GM21515 (cell line): ENCODE data around the gene GPR39.

Source experiments
- ATAC-seq: cut with Tn5 transposase; IDR thresholded peaks from one replicate; pipeline ENCODE4 v1.9.1; 2021; ENCODE audit not compliant: unreplicated experiment

Gene GPR39

DNA sequence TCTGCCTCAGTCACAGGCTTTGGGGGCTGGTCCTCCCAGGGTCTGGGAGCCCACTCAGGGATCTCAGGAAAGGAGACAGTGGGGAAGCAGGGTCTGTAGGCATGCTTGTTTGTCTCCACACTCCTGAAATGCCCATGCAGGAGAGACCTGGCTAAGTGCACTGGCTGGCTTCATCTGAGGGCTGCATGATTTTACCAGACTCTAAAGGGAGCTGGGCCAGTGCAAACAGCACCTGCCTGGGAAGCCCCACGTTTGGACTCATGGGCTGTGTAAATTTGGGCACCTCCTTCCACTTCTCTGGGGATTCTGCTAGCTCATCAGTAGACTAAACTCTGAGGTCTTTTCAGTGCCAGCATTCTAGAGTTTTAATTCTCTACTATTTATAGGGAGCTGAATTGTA lies 219.7 kb downstream of the GPR39 start:
- no peak for ATAC-seq

DNA sequence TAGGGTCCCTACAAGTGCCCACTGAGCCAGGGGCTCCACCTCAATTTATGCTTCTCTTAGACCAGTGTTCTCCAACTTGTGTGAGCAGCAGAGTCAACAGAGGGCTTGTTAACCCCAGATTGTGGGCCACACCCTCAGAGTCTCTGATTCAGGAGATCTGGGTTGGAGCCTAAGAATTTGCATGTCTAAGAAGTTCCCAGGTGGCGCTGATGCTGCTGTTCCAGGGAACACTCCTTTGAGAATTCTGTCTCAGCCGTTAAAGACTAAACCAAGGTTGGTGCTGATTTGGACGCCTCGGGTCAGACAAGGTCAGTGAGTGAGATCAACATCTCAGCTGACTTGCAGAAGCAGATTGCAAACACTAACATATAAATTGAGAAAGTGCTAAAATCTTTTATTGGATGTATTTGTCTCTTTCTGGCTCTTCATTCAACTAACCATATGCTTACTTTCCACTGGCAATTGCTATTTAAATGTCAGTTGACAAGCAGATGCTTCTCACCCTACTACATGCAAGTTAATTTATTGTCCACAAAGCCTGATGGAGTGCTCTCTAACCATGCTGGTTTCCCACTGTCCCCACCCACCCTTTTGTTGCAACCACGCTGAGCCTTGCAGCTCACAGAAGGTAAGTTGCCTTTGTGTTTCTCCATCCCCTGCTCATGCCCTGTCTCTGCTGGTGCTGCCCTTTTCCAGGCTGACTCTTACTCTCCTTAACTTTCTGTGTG lies 221.9 kb downstream of the GPR39 start:
- ATAC-seq: no peak

- ATAC-seq: no peak
Measured at GRCh38 chr2:132640116-132640515, 223.5 kb downstream of the GPR39 start.

GRCh38 chr2:132641819-132642218 lies 225.2 kb downstream of the GPR39 start:
- no peak for ATAC-seq

DNA sequence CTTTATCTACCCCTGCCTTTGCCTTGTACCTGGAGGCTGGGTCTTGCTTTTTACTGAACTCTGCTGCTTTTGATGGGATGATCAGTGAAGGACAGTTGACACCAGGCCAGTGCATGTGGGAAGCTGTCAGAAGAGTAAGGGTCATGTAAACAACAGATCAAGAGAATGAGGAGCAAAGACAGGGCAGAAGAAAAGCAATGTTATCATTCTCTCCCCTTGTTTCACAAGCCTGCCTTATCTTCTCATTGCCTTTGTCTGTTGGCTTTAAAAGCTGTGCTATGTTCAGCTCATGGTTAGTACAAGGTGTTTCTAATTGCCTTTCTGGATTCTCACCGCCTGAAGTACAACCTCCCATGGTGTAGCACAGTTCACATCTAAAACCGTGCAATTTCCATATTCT lies 225.8 kb downstream of the GPR39 start:
- ATAC-seq: no peak

DNA sequence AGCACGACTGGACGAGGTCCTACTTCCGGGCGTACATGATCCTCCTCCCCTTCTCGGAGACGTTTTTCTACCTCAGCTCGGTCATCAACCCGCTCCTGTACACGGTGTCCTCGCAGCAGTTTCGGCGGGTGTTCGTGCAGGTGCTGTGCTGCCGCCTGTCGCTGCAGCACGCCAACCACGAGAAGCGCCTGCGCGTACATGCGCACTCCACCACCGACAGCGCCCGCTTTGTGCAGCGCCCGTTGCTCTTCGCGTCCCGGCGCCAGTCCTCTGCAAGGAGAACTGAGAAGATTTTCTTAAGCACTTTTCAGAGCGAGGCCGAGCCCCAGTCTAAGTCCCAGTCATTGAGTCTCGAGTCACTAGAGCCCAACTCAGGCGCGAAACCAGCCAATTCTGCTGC lies 228.6 kb downstream of the GPR39 start:
- no peak for ATAC-seq

DNA sequence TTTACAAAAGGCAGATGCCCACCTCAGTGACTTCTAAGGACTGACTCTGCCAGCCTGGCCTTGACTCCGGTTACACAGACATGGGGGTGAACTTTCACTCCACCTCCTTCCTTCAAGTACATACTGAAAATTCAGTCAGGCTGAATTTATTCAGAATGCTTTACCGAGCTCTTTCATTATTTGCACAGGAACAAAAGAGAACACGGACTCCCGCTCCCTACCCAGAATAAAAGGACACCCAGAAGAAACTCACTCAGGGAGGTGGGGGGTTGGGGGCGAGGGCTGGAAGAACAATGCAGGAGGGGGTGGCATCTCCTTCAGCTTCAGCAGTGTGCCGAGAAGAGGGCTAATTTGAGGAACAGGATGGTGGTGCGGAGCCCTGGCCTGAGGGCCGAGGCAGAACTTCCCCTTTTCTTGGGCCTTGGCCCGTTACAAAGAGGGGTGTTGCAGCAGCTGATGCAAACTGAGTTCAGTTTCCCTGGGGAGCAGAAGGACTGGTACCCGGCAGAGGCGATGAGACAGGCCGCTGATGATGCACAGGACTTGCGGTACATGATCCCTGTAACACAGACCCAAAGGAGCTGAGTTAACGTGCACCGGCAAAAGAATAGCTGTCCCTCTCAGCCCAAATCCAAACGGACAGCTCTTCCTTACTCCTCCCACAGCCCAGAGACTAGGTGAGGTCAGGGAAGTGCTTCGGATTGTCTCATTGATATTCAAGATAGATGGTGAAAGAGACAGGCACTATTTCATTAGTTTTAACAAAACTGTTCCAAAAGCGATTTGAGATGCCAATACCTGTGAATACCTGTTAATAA lies 229.3 kb downstream of the GPR39 start:
- no peak for ATAC-seq

DNA sequence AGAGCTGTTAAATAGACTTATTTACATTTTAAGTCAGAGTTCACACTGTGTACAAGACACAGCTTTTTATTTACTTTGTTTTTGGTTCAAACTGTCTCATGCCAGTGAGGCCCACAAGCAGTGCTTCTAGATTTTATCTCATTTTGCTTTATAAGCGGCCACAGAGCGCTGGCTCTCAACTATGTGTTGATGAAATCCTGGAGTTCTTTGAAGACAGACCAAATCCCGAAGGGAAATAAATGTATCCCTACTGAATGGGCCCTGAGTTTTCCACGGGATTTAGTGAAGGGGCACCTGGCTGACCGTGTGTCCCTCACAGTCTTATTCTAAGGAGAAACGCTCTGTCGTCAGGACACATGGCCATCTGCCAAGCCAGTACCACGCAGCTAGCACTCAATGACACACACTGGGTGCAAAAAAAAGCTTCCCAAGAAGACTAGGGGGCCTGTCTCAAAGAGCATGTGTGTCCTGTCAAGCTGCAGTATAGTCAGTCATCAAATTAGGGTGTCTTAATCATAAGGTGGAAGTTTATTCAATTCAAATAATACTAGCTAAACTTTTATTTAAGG lies 230.0 kb downstream of the GPR39 start:
- no peak for ATAC-seq

GRCh38 chr2:132651115-132652045 lies 234.8 kb downstream of the GPR39 start:
- no peak for ATAC-seq

- ATAC-seq: no peak
Measured at GRCh38 chr2:132652474-132652873, 235.9 kb downstream of the GPR39 start.

- ATAC-seq: no peak
Measured at GRCh38 chr2:132654335-132654734, 237.7 kb downstream of the GPR39 start.

- no peak for ATAC-seq
Measured at GRCh38 chr2:132654968-132655367, 238.4 kb downstream of the GPR39 start.

DNA sequence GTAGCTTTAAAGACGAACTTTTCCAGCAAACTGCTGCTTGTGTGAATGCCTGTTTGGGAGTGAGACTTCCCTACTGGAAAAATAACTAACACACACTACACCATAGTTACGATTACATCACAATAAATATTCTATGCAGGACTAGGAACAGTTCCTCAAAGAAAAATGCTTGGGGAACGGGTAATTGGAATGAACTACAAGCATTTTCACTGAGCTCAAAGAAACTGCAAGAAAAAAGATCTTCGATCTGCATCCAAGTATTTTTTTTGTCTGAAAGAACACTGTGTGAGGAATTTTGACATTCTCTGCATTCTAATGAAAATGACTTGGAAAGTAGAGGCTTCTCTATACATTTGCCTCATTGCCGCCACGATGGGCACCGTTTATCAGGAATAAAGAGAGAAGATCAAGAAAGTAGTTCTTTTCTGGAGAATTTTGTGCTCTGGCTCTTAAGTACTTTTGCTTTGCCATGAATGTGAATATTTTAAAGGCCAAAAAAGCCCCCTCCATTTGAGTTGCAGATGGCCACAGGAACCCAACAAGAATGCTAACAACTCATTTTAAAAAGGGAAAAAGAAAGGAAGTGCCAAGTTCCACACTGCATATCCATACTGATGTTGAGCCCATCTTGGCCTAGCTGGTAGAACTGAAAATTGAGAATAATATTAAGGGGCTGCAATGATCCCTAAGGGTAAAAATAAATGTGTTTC lies 239.8 kb downstream of the GPR39 start:
- no peak for ATAC-seq

DNA sequence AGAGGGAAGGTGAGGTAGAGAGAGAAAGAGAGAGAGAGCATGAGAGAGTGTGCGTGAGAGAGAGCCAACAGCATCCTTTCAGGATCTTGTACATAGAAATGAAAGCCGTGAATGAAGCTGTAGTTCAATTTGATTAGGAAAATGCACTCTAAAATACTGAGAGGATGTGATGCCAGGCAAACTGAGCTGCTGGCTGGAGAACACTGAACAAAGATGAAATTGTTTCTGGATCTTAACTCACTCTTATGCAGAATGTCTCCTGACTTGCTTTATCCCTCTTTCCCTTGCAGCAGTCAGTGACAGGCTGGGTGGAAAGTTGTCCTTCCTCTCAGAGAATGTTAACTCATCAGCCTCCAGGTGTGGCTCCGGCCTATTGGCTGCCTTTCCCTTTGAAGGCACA lies 242.7 kb downstream of the GPR39 start:
- ATAC-seq: no peak

GRCh38 chr2:132662732-132663131 lies 246.1 kb downstream of the GPR39 start:
- no peak for ATAC-seq

GRCh38 chr2:132664096-132664495 lies 247.5 kb downstream of the GPR39 start:
- ATAC-seq: no peak

GRCh38 chr2:132665401-132666140 lies 249.0 kb downstream of the GPR39 start:
- ATAC-seq: no peak

DNA sequence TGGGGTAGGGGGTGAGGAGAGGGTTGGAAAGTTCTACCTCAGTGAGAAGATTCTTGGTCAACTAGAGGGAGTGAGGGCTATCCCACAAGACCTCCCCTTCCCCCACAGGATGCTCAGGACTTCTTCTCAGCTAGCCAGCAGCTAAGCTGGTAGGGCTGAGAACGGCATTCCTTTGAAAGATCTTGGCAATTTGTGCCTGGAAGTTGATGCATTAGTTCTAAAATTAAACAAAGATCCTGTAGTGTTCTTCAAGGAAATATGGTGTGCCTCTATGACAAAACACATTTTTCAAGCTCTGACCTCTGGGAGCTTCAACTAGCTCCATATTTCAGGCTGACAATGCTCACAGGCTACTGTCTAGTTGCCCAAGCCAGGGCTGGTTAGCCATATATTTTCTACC lies 251.1 kb downstream of the GPR39 start:
- no peak for ATAC-seq

DNA sequence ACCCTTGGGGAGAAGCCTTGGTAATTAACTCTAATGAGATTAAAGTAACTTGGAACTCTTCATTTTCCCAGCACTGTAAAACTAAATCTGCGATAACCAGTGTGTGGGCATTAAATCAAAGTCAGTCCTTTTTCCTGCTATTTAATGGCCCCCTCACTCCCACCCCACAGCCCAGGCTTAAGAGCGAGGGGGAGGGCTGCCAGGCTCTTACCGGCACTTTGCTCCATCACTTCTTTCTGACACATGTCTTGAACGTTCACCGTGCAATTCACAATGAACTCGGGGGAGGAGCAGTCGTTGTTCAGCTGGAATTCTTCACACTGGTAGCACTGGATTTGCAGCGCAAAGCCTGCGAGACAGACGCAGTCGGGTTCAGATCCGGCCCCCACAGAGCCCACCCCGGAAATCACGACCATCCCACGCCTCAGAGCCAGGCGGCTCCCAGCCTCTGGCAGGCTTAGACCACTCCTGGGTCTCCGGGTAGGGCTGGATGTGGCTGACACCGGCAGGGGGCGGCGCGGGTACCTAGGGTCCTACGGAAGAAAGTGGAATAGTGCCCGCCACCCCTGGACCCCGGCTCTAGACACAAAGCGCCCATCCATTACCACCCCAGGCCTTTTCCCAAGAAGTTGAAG lies 251.7 kb downstream of the GPR39 start:
- no peak for ATAC-seq
